Activated CD4-positive, alpha-beta T cell treated with anti-CD3 and anti-CD28 coated beads for 48 hours (primary cell): ENCODE measurements around the gene C4orf17.
A peak's percentile ranks its signal among the peaks of the same experiment; 100 is the strongest.
"Not testable (repeated sequence)": the region's sequence is repeated elsewhere in the genome, so short reads cannot be mapped to it uniquely, and the experiment has no call there.

ENCODE experiments used
- DNase-seq: peaks from one replicate; pipeline ENCODE4 v3.0.0-alpha.2; 2020

C4orf17 gene

GRCh38 chr4:99510721-99511120 lies at the start of gene C4orf17:
C4orf17 (plus strand) TSS chr4:99511021; CDS start chr4:99513082, 2,061 bp downstream.
- DNase-seq: no peak

- DNase-seq: no peak
Observed at GRCh38 chr4:99461623-99462401, 49.0 kb upstream of the C4orf17 start.

GRCh38 chr4:99462875-99463464 lies 47.9 kb upstream of the C4orf17 start:
- DNase-seq: peak; percentile 60

GRCh38 chr4:99463566-99463965 lies 47.3 kb upstream of the C4orf17 start:
- DNase-seq: no peak

- no peak for DNase-seq
Observed at GRCh38 chr4:99467887-99468286, 42.9 kb upstream of the C4orf17 start.

- no peak for DNase-seq
Observed at GRCh38 chr4:99468889-99469288, 41.9 kb upstream of the C4orf17 start.

- DNase-seq: no peak
Observed at GRCh38 chr4:99471349-99471748, 39.5 kb upstream of the C4orf17 start.

- no peak for DNase-seq
Observed at GRCh38 chr4:99471896-99472295, 38.9 kb upstream of the C4orf17 start.

GRCh38 chr4:99473131-99473530 lies 37.7 kb upstream of the C4orf17 start:
- no peak for DNase-seq

GRCh38 chr4:99483636-99484035 lies 27.2 kb upstream of the C4orf17 start:
- no peak for DNase-seq

GRCh38 chr4:99485212-99485611 lies 25.6 kb upstream of the C4orf17 start:
- DNase-seq: no peak

GRCh38 chr4:99486648-99487047 lies 24.2 kb upstream of the C4orf17 start:
- not testable (repeated sequence) for DNase-seq

GRCh38 chr4:99490286-99490685 lies 20.5 kb upstream of the C4orf17 start:
- DNase-seq: no peak

- DNase-seq: peak; percentile 15
Observed at GRCh38 chr4:99504804-99505502, 5.9 kb upstream of the C4orf17 start.

- DNase-seq: no peak
Observed at GRCh38 chr4:99506781-99507180, 4.0 kb upstream of the C4orf17 start.

- DNase-seq: no peak
Observed at GRCh38 chr4:99507349-99507748, 3.5 kb upstream of the C4orf17 start.

GRCh38 chr4:99507762-99508161 lies 3.1 kb upstream of the C4orf17 start:
- DNase-seq: peak; percentile 27

- DNase-seq: no peak
Observed at GRCh38 chr4:99518601-99519295, 7.9 kb downstream of the C4orf17 start.

- DNase-seq: no peak
Observed at GRCh38 chr4:99529228-99529627, 18.4 kb downstream of the C4orf17 start.

GRCh38 chr4:99529956-99530355 lies 19.1 kb downstream of the C4orf17 start:
- DNase-seq: no peak

GRCh38 chr4:99534699-99535098 lies 23.9 kb downstream of the C4orf17 start:
- DNase-seq: not testable (repeated sequence)

- DNase-seq: no peak
Observed at GRCh38 chr4:99536271-99536670, 25.4 kb downstream of the C4orf17 start.

- no peak for DNase-seq
Observed at GRCh38 chr4:99536848-99537247, 26.0 kb downstream of the C4orf17 start.
